Stimulated activated naive CD4-positive, alpha-beta T cell treated with Interleukin-2 at 50 U/mL for 16 hours (primary cell): ENCODE results near the gene TUBAL3.
A peak's percentile ranks its signal among the peaks of the same experiment; 100 is the strongest.
"Not testable (repeated sequence)": the region's sequence is repeated elsewhere in the genome, so short reads cannot be mapped to it uniquely, and the experiment has no call there.

Experiments used
- DNase-seq: peaks from one replicate; lab custom pipeline; 2025; lab: John Stamatoyannopoulos, UW

Gene TUBAL3

DNA sequence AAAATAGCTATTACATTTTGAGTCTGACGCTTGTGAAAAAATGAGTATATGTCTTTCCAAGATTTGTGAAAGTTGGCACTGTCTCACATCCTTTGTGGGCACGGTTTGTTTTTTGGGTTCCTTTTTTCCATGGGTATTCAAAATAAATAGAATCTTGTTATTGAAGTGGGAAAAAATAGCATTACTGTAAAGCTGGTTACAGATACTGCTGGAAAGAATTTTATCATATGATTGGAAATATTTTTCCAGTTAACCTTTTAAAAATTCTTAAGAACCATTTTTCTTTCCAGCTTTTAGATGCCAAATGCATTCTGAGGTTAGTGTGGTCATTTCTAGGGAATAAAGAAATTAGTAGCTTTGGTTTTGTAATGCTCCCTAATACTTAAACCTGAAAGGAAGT, 19.1 kb upstream of the TUBAL3 start:
- no peak for DNase-seq

- no peak for DNase-seq
Observed at GRCh38 chr10:5419466-5420094, 15.0 kb upstream of the TUBAL3 start.

- no peak for DNase-seq
Observed at GRCh38 chr10:5418584-5418983, 14.0 kb upstream of the TUBAL3 start.

- DNase-seq = no peak
Observed at GRCh38 chr10:5416981-5417380, 12.4 kb upstream of the TUBAL3 start.

GRCh38 chr10:5413012-5413938, 8.6 kb upstream of the TUBAL3 start:
- DNase-seq = no peak

DNA sequence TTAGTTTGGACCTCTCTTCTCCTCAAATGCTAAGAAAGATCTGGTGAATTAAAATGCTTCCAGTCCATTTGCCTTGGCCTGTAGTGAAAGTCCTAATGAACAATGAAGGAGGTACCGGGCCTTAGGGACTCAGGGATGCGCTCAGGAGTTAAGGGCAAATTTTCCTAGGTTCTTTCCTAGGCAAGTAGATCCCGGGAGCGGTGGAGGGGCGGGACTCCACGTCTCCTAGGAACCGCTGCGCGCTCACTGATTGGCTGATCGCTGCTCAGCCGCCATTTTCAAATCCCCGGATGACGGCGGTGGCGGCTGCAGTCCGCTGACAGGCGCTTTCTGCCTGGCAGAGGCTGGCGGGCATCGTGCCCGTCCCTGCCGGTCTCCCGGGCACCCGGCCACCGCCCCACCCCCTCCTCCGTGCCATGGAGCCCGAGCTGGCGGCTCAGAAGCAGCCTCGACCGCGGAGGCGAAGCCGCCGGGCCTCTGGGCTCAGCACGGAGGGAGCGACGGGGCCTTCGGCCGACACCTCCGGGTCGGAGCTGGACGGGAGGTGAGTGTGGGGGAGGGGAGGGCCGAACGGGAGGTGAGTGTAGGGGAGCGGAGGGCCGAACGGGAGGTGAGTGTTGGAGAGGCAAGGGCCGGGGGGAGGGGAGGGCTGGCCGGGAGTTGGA, 7.8 kb upstream of the TUBAL3 start, which contains the start of gene NET1:
Gene NET1, plus strand, starts transcription at position 281 of the 665 bp plus-strand sequence. Its CDS starts 136 bp downstream, at position 417.
- DNase-seq = peak; percentile 53

DNA sequence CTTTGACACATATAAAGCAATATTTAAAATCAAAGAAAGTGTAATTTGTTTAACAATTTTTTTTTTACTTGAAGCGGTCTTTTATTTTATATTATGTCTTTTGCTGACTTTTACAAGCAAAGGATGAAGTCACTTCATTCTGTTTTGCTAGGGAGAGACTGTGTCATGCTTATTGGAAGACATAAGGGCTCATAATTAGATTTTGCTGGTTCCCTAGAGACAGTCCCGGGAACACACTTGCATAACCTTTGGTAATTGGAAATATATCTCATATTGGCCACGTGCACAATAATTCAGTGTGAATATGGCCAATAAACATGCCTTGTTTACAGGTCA, 7.3 kb upstream of the TUBAL3 start:
- DNase-seq = no peak

DNA sequence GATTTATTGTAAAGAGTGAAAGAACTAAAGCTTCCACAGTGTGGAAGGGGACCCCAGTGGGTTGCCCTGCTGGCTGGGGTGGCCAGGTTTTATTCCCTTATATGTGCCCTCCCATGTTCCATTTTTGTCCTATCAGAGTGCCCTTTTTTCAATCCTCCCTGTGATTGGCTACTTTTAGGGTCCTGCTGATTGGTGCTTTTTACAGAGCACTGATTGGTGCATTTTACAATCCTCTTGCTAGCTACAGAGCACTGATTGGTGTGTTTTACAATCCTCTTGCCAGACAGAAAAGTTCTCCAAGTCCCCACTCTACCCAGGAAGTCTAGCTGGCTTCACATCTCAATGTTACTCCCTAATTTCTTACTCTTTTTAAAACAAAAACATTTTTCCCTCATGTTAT, 6.2 kb upstream of the TUBAL3 start:
- not testable (repeated sequence) for DNase-seq

GRCh38 chr10:5406918-5407317, 2.3 kb upstream of the TUBAL3 start:
- DNase-seq = no peak

DNA sequence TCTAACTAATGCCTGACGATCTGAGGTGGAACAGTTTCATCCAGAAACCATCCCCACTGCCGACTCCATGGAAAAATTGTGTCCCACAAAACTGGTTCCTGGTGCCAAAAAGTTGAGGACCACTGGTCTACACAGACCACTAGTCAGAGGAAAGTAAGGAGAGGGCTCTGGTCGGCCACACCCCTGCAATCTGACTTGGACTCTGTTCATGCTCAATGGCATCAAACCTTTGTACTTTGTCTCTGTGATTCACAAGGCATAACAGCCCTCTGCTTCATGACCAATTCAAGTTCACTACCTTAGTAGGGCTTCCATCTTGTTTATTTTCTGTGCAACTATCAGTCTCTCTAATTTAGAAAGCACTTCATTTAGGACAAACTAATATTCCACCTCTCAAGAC, 1.8 kb downstream of the TUBAL3 start:
- DNase-seq = no peak

DNA sequence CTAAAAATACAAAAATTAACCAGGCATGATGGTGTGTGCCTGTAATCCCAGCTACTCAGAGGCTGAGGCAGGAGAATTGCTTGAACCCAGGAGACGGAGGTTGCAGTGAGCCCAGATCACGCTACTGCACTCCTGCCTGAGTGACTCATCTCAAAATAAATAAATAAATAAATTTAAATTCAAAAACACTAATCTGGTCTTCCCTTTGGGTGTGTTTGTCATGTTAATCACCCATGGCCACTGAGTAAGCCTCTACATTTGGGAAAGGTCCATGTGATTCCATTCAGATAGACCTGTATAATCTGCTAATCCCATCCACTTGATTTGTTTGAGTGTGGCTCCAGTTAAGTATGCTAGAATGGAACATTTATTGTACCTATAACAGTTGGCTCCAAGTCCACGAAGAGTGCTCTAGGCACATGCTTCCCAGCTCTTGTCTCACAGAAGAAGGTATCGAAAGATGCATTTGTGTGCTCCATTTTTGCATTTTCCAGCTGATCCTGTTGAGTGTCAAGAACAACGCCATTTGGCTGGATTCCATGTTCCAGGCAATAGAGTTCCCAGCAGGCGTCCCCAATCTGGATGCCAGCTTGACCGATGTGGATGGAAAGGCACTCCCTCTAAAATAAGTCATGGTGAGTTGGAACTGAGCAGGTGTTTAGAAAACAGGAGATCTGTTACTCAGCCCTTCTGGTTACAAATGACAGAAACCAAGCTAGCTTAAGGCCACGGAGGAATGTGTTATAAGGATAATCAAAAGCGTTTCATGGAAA, 4.0 kb downstream of the TUBAL3 start:
- DNase-seq = no peak

DNA sequence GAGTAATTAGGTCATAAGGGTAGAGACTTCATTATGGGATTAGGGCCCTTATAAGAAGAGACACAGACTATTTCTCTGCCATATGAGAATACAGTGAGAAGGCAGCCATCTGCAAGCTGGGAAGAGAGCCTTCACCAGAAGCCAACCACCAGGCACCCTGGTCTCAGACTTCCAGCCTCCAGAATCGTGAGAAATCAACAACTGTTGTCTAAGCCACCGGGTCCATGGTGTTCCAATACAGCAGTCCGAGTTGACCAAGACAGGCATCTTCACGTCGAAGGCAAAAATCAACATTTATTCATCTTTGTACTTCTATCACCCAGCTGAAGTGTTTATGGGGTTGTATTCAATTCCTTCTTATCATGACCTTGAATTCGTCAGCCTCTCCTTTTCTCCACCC, 5.3 kb downstream of the TUBAL3 start:
- DNase-seq = no peak

DNA sequence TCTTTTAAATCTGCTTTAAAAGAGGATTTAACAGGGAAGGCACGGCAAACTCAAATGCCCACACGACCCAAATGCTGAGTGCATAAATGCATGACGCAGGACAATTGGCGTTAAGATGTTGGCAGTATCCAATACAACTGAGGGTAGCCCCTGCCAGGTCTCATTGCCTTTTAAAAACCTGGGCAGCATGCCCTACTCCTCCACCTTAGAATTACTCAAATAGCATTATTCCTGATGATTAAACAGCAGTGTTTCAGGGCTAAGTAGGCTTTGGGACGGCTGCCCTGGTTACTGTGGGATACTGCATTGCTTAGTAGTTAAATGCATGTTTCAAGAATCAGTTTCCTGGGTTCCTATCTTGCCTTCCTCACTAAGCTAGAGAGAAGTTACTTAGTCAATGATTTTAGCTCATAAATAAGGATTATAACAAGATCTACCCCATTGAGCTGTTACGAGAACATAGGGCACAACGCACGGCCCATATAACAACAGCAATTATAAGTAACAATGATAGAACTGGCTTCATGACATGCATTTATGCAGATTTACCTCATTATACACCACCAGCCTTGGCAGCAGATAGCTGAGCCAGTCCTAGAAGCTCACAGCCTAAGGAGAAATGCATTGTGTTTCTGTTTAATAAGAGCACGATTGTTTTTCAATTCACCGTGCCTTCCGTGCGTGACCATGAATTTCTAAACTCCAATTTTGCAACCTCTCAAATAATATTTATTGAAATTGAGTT, 7.9 kb downstream of the TUBAL3 start:
- DNase-seq = no peak

DNA sequence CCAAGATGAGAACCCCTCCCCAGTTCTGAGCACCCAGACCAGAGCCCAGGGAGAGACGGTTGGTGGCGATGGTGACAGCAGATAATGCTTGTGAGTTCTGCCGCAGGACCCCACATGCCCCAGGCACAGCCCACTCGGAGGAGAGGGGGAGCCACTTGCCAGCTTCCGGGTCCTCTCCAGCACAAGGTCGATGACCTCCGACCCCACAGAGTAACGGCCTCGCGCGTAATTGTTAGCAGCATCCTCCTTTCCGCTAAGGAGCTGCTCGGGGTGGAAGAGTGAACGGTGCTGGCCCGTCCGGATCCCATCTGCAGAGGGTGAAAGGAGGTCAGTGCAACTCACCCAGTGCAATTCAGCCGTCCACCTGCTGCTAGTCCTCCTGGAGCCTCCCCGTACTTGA, 9.5 kb downstream of the TUBAL3 start:
- no peak for DNase-seq

- no peak for DNase-seq
Observed at GRCh38 chr10:5393529-5393928, 11.1 kb downstream of the TUBAL3 start.

DNA sequence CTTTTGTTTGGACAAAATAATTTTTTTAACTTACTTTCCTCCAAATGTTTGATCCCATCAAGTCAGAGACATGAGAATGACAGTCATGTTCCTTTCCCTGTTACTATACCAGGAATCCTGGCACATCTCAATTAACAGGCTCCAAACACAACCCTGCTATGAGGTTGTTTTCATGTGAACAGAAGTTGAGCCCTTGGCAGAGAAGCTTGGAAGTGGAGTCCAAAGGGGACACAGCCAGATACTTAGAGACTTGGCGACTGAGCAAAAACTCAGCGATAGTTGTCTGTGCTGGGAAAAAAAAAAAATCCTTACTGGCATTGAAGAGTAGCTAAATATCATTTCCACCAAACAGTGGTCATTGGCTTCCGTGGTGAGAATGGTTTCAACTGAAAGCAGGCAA, 12.8 kb downstream of the TUBAL3 start:
- no peak for DNase-seq

DNA sequence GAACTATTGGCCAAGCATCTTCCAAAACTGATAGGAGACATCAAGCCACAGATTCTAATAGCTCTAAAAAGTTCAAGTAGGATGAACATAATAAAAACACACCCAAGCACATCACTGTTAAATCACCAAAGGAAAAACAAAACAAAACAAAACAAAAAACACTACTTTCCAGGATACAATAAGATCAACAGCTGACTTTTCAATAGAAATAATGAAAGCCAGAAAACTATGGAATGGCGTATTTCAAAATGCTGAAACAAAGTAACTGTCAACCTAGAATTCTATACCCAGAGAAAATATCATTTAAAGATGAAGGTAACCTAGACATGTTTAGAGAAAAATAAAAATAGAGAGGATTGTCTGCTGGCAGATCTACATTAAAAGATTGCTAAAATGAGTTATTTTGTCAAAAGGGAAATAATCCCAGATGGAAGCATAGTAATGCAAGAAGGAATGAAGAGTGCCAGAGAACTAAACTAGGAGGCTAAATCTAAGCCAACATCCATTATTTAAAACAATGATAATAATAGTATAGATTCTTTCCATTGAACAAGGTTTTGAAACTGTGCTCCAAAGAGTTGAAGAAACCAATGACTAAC, 13.9 kb downstream of the TUBAL3 start:
- no peak for DNase-seq

DNA sequence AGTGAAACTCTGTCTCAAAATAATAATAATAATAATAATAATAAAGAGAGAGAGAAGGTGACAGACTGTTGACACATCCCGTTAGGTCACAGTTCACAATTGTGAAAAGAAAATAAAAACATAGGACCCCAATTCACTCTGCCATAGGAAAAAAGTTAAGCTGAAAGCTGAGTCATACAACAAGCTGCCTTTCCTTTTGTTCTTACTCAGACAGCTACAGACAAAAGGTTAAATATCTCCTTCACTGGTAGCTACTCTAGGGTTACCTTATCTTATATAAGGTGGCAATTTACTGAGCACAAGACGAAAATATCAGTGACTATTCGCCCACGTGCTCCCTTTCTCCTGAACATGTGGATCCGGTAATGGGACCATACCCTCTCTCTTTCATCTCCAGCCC, 17.5 kb downstream of the TUBAL3 start:
- DNase-seq = no peak

GRCh38 chr10:5385224-5385623, 19.4 kb downstream of the TUBAL3 start:
- no peak for DNase-seq

DNA sequence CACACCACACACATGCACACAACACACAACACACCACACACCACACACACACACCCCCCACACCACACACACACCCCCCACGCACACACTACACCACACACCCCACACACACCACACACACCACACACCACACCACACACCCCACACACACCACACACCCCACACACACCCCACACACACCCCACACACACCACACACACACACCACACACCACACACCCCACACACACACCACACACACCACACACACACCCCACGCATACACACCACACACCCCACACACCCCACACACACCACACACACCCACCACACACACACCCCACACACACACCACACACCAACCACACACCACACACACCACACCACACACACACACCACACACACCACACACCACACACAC, 23.4 kb downstream of the TUBAL3 start:
- DNase-seq = no peak

DNA sequence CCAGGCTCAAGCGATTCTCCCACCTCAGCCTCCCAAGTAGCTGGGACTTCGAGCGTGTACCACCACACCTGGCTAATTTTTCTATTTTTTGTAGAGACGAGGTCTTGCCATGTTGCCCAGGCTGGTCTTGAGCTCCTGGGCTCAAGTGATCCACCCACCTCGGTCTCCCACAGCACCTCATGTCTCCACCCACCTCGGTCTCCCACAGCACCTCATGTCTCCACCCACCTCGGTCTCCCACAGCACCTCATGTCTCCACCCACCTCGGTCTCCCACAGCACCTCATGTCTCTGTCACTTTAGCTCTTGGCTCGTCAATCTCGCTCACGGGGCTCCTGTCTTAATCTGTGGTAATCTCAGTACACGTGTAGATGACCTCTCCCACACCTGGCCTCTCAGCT, 24.2 kb downstream of the TUBAL3 start:
- not testable (repeated sequence) for DNase-seq
